DND-41 (cell line): Measurements from ENCODE around the gene RIC1.

Source experiments
- ATAC-seq: fragments of 200-7000 bp; cut with Tn5 transposase; 3 replicates; pipeline ENCODE4 v1.9.1; 2021; ENCODE audit warnings: low read depth; ENCODE audit not compliant: insufficient read depth
- DNase-seq: peaks from one replicate; pipeline ENCODE4 v3.0.0-alpha.2; 2020
- H2AFZ ChIP-seq: 2 replicates; pipeline ENCODE4 v1.6.0; 2012; ENCODE audit warnings: low read depth, low read length
- H3K27ac ChIP-seq: 2 replicates; pipeline ENCODE4 v1.5.1; 2012; ENCODE audit warnings: low read length, inconsistent platforms
- H3K27me3 ChIP-seq: fragments of 200-600 bp; sonication (generic); 2 replicates; pipeline ENCODE4 v1.6.0; 2012; ENCODE audit warnings: low read length, mild to moderate bottlenecking, inconsistent platforms; ENCODE audit not compliant: insufficient read depth, poor library complexity
- H3K36me3 ChIP-seq: 2 replicates; pipeline ENCODE4 v1.5.1; 2012; ENCODE audit warnings: low read length, inconsistent platforms; ENCODE audit not compliant: insufficient read depth
- H3K4me1 ChIP-seq: 2 replicates; pipeline ENCODE4 v1.5.1; 2012; ENCODE audit warnings: mild to moderate bottlenecking, low read length; ENCODE audit not compliant: insufficient read depth
- H3K4me2 ChIP-seq: 2 replicates; pipeline ENCODE4 v1.6.0; 2012; ENCODE audit warnings: mild to moderate bottlenecking, moderate library complexity, low read length, inconsistent platforms; ENCODE audit not compliant: insufficient read depth
- H3K4me3 ChIP-seq, 2 experiments: fragments of 200-600 bp in 1 of 2; shearing (Covaris generic) in 1 of 2; 2 replicates each; pipeline ENCODE4 v1.5.1; 2012 to 2016; ENCODE audit warnings: inconsistent platforms in 2 of 2, low read length in 2 of 2, mild to moderate bottlenecking in 2 of 2, low read depth in 1 of 2, moderate library complexity in 1 of 2
- H3K79me2 ChIP-seq: 2 replicates; pipeline ENCODE4 v1.6.0; 2012; ENCODE audit warnings: low read length, inconsistent platforms; ENCODE audit not compliant: insufficient read depth
- H3K9ac ChIP-seq: 2 replicates; pipeline ENCODE4 v1.6.0; 2012; ENCODE audit warnings: low read depth, mild to moderate bottlenecking, inconsistent platforms, low read length, moderate library complexity
- H3K9me3 ChIP-seq: 2 replicates; pipeline ENCODE4 v1.5.1; 2012; ENCODE audit warnings: low read length, moderate library complexity, mild to moderate bottlenecking, inconsistent platforms; ENCODE audit not compliant: insufficient read depth, severe bottlenecking
- H4K20me1 ChIP-seq: 2 replicates; pipeline ENCODE4 v1.6.0; 2012; ENCODE audit warnings: low read length; ENCODE audit not compliant: insufficient read depth
- CTCF ChIP-seq: IDR thresholded peaks from 2 replicates; pipeline ENCODE4 v1.5.1; 2012; ENCODE audit warnings: borderline replicate concordance, low read length, moderate library complexity, mild to moderate bottlenecking; ENCODE audit not compliant: poor library complexity, severe bottlenecking; ENCODE audit errors: extremely low read depth
- EZH2 ChIP-seq: IDR thresholded peaks from 3 replicates; pipeline ENCODE4 v1.6.1; 2012; ENCODE audit warnings: borderline replicate concordance, low read depth, mild to moderate bottlenecking, moderate library complexity, low read length, inconsistent platforms; ENCODE audit not compliant: severe bottlenecking

The RIC1 gene

GRCh38 chr9:5708414-5708813 is 79.5 kb downstream of the RIC1 start:
- no peaks in the 10 kb centered on the region for H4K20me1 ChIP-seq
- peaks cover 9% of the 10 kb centered on the region for H3K9me3 ChIP-seq
- H3K4me3 ChIP-seq, result no peak overlapping the region
- TF ChIP-seq CTCF, result no peak
- no peak for TF ChIP-seq EZH2
- H2AFZ ChIP-seq, result no peak overlapping the region
- no peak overlapping the region for H3K9ac ChIP-seq
- H3K4me2 ChIP-seq, result no peak overlapping the region
- H3K4me1 ChIP-seq, result no peaks in the 10 kb centered on the region
- no peaks in the 10 kb centered on the region for H3K79me2 ChIP-seq
- no peak overlapping the region for H3K27ac ChIP-seq
- no peak for DNase-seq
- no peak for ATAC-seq
- no peaks in the 10 kb centered on the region for H3K27me3 ChIP-seq
- peaks cover 5% of the 10 kb centered on the region; the same call in 1 of the 2 replicates for H3K36me3 ChIP-seq

- no peak overlapping the region for H3K9ac ChIP-seq
Measured at GRCh38 chr9:5712651-5713390, 83.9 kb downstream of the RIC1 start.

GRCh38 chr9:5714501-5715401 is 85.8 kb downstream of the RIC1 start:
- TF ChIP-seq EZH2 (no peak), CTCF (peak; percentile 17)
- H3K4me2 ChIP-seq, result no peak overlapping the region
- ATAC-seq, result no peak
- no peaks in the 10 kb centered on the region for H3K4me1 ChIP-seq
- no peaks in the 10 kb centered on the region for H3K79me2 ChIP-seq
- DNase-seq, result no peak
- no peaks in the 10 kb centered on the region for H3K27me3 ChIP-seq
- no peak overlapping the region for H3K9ac ChIP-seq
- H3K36me3 ChIP-seq, result peaks cover 10% of the 10 kb centered on the region; the same call in 1 of the 2 replicates
- H3K4me3 ChIP-seq, result no peak overlapping the region
- H4K20me1 ChIP-seq, result no peaks in the 10 kb centered on the region
- no peak overlapping the region for H2AFZ ChIP-seq
- H3K9me3 ChIP-seq, result no peaks in the 10 kb centered on the region
- no peak overlapping the region for H3K27ac ChIP-seq

More at GRCh38 chr9:5712651-5713390, 83.9 kb downstream of the RIC1 start:
- H4K20me1 ChIP-seq, result no peaks in the 10 kb centered on the region
- no peak for TF ChIP-seq CTCF
- no peak for TF ChIP-seq EZH2
- H3K36me3 ChIP-seq, result peaks cover 10% of the 10 kb centered on the region; the same call in 1 of the 2 replicates
- H2AFZ ChIP-seq, result no peak overlapping the region
- no peaks in the 10 kb centered on the region for H3K4me1 ChIP-seq
- H3K27ac ChIP-seq, result no peak overlapping the region
- no peaks in the 10 kb centered on the region for H3K79me2 ChIP-seq
- H3K27me3 ChIP-seq, result no peaks in the 10 kb centered on the region
- DNase-seq (no peak), ATAC-seq (no peak)
- no peak overlapping the region for H3K4me3 ChIP-seq
- H3K9me3 ChIP-seq, result peaks cover 6% of the 10 kb centered on the region
- H3K4me2 ChIP-seq, result no peak overlapping the region
